ENCODE measurements around the gene CLDND2.

GRCh38 chr19:51320280-51320657, 48.5 kb downstream of the CLDND2 start:
- no peak for TF ChIP-seq CTCF (IDR thresholded peaks at IDR 0.05 in 2 of 3, conservative IDR thresholded peaks at IDR 0.05 in 1 of 3; ENCODE audit: borderline replicate concordance in 1 of 3, insufficient read depth in 1 of 3, low read depth in 2 of 3, low read length in 2 of 3)
- TF ChIP-seq JUND (IDR thresholded peaks at IDR 0.05): no peak
- no peak for TF ChIP-seq POLR2A (IDR thresholded peaks at IDR 0.05; ENCODE audit: borderline replicate concordance, extremely low read depth, insufficient read depth, insufficient read length)
- TF ChIP-seq EZH2 (IDR thresholded peaks at IDR 0.05): no peak
- no peak for TF ChIP-seq ZNF274 (IDR thresholded peaks at IDR 0.05; ENCODE audit: low read depth, low read length)
- no peak for TF ChIP-seq POLR2AphosphoS5 (IDR thresholded peaks at IDR 0.05; ENCODE audit: low read depth, low read length)
- TF ChIP-seq TCF7L2 (IDR thresholded peaks at IDR 0.05; ENCODE audit: borderline replicate concordance, extremely low read depth, insufficient read depth, insufficient read length): no peak
- TF ChIP-seq EZH2phosphoT487 (IDR thresholded peaks at IDR 0.05; ENCODE audit: borderline replicate concordance): no peak
- no peak for TF ChIP-seq SRF (IDR thresholded peaks at IDR 0.05; ENCODE audit: low read depth)
